Measurements from ENCODE around the gene TMA7B.

TMA7B gene

GRCh38 chr22:39955675-39956074 is 4.5 kb upstream of the TMA7B start:
- no peak for DNase-seq

GRCh38 chr22:39956932-39957664 is 3.1 kb upstream of the TMA7B start:
- DNase-seq, result no peak

- no peak for DNase-seq
Measured at GRCh38 chr22:39958009-39958711, 2.0 kb upstream of the TMA7B start.

DNA sequence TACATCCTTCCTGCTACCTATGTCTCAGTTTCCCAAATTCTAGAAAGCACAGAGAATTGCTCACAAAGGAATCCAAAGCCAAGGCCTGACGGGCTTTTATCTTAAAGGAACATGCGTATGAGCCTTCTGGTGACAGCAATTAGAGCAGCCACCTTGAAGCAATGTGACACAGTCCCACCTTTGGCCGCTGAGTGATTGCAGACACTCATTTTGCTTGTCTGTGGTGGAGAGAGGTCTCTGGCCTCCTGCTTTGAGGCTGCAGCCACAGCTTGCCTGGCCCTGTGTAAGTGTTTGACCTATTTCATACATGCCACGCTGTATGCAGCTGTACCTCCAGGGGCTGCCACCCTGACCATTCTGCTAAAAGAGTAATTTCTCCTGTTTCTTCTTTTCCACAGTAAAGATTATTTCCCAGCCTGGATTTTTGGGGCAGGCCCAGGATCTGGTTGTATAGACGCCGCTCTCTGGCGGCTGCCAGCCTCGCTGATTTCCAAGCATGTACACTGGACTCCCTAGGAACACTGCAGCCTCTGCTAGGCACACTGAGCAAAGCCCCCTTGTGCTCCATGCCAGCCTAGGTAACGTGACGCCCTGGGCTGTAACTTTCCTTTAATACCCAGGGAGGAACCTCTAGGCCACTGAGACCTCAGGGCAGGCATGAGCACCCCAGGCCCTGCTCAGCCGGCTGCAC is 1.1 kb upstream of the TMA7B start:
- no peak for DNase-seq

DNA sequence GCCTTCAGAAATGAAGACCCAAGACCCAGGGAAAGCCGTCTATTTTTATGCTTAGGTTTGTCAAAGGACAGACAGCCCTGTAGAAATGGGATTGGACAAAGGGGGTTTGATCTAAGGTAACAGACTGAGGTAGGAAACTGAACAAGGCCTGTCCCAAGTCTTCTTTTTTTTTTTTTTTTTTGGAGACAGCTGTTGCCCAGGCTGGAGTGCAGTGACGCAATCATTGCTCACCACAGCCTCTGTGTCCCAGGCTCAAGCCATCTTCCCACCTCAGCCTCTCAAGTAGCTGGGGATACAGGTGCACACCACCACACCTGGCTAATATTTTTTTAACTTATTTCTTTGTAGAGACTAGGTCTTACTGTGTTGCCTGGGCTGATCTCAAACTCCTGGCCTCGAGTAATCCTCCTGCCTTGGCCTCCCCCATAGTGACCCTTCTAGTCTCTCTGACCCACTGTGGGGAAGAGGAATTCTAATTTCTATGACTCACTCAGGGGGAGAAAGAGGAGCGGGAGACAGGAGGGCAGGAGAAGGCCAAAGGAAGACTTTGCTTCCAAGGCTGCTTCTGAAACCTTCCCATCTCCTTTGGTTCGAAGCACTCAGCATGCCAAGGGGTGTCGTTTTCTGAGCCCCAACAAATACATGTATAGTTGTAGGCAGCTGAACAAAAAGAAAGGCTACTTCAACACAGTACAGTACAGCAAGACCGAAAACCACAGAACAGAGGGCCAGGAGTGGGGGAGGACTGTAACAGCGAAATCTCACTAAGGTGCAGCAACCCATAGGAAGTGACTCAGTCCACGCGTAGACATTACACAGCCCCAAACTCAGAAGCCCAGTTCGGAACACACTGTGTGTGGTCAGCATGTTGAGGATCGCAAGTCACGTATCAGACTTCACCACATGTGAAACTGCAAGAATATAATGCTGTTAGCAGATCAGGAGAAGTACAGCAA is 872 bp downstream of the TMA7B start:
- no peak for DNase-seq

- no peak for DNase-seq
Measured at GRCh38 chr22:39962071-39962470, 1.9 kb downstream of the TMA7B start.

- no peak for DNase-seq
Measured at GRCh38 chr22:39965748-39966147, 5.6 kb downstream of the TMA7B start.

- no peak for DNase-seq
Measured at GRCh38 chr22:39966470-39966869, 6.3 kb downstream of the TMA7B start.

- no peak for DNase-seq
Measured at GRCh38 chr22:39967103-39967829, 7.1 kb downstream of the TMA7B start.

DNA sequence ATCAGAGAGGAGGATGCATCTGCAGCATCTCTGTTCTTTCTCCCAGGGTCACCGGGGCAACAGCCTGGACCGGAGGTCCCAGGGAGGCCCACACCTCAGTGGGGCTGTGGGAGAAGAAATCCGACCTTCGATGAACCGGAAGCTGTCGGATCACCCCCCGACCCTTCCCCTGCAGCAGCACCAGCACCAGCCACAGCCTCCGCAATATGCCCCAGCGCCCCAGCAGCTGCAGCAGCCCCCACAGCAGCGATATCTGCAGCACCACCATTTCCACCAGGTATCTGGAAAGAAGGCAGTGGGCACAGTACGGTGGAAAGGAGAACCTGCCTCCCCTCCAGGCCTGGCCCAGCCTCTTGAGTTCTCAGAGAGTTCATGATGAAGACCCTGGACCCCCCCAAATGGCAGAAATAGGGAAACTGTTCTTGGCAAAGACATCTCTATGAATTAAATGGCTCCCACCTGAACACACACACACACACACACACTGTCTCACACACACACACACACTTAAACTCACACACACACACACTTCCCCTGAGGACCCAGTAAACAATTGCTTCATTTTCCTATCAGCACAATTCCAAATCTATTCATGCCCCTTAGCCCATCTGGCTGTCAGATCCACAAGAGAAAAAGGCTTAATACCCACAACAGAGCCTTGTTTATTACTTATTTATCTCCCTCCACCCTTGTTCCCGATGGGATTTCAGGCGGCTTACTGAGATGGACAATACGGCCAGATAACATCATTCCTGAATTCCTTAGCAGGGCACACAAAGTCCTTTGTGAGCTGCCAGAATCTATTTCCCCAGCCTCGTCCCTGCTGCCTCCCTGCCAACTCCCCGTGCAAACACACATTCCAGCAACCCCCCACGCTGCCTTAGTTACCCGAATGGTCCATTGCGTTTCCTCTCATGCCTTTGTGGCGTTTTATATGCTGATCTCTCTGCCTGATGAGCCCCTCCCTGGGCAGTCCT is 8.1 kb downstream of the TMA7B start:
- no peak for DNase-seq

DNA sequence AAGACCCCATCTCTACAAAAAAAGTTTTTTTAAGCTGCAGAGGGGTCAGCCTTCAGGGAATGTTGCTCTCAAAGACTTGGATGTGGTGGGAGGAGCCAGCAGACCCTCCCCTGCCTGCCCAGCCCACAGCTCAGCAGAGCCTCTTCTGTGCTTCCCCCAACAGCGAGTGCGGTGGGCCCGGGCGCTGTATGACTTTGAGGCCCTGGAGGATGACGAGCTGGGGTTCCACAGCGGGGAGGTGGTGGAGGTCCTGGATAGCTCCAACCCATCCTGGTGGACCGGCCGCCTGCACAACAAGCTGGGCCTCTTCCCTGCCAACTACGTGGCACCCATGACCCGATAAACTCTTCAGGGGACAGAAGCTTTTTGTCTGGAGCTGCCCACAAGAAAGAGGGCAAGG is 10.5 kb downstream of the TMA7B start:
- no peak for DNase-seq

GRCh38 chr22:39972641-39973040 is 12.4 kb downstream of the TMA7B start:
- DNase-seq, result no peak

DNA sequence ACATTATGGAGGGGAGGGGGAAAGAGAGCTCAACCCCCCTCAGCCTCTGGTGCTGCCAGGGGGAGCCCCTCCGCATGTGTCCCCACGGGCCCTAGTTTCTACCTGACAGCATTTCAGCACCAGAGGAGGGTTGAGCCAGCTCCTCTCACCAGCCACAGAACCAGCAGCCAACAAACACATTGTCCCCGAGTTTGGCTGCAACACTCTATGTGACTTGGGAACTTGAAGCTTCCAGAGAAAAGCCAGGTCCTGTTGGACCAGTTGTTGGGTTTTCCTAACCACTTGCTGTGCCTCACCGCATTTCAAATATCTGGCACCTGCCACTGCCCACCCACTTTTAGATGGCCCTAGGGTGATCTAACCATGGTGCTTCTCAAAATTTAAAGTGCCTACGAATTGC is 13.5 kb downstream of the TMA7B start:
- DNase-seq, result no peak

- no peak for DNase-seq
Measured at GRCh38 chr22:39974065-39974464, 13.9 kb downstream of the TMA7B start.

GRCh38 chr22:39979048-39979447 is 18.9 kb downstream of the TMA7B start:
- DNase-seq, result no peak

GRCh38 chr22:39979458-39979857 is 19.3 kb downstream of the TMA7B start:
- DNase-seq, result no peak

- no peak for DNase-seq
Measured at GRCh38 chr22:39980596-39980995, 20.4 kb downstream of the TMA7B start.

DNA sequence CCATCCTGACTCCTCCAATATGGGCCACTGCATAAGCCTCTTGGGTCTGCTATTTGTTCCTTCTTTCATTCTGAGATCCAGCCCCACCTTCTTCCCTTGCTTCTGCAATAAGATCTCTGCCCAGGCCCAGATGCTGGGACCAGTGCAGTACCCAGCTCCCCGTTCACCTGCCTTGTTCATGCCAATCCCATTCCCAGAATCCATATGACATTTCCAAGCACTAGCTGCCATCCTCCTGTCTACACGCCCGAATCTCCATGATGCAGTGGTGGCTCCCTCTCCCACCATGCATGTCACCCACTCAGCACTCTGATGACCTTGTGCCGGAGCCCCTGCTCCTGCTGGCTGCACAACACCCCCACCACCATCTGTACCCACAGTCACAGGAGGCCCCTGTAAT is 23.1 kb downstream of the TMA7B start:
- DNase-seq, result no peak

DNA sequence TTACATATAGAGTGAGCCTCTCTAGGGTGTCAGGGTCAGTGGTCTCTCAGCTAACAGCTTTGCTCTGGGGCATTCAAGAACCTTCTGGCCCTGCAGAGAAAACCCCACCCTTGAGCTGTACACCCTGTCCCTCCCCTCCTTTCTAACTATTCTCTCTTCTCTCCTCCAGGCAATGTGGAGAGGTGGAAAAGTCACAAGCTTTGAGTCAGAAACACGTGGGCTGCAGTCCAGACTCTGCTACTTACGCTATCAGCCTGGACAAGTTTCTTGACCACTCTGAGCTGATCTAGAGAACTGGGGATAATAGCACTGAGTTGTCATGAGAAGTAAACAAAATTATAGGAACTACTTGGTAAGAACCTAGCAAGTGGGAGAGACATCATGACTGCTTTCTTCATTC is 23.8 kb downstream of the TMA7B start:
- no peak for DNase-seq

DNA sequence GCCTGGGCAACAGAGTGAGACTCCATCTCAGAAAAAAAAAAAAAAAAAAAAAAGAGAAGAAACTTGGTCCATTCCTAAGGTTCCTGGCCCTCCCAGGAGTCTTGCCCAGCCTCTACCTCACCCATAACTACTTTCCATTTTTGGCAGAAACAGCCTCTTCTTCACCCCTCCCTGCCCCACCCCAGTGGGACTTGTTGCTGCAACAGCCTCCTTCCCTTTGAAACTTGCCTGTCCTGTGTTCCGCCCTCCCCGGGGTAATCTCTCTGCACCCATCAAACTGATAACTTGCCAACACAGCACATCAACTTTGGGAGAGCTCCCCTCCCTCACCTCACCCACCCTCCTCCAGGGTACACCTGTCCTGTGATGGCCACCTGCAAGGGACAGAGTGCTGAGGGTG is 24.5 kb downstream of the TMA7B start:
- DNase-seq, result no peak
